ENCODE data around the gene HSF2.

Gene HSF2

GRCh38 chr6:122400121-122400450 is 634 bp downstream of the HSF2 start:
- no peak for DNase-seq

- DNase-seq = no peak
Measured at GRCh38 chr6:122400462-122401089, 1.1 kb downstream of the HSF2 start.

GRCh38 chr6:122401104-122401503 is 1.7 kb downstream of the HSF2 start:
- no peak for DNase-seq

GRCh38 chr6:122404444-122404843 is 5.0 kb downstream of the HSF2 start:
- no peak for DNase-seq

GRCh38 chr6:122405417-122405816 is 6.0 kb downstream of the HSF2 start:
- no peak for DNase-seq

- DNase-seq = no peak
Measured at GRCh38 chr6:122406187-122406586, 6.7 kb downstream of the HSF2 start.

- no peak for DNase-seq
Measured at GRCh38 chr6:122407712-122408111, 8.3 kb downstream of the HSF2 start.

GRCh38 chr6:122408240-122408639 is 8.8 kb downstream of the HSF2 start:
- DNase-seq = no peak

- no peak for DNase-seq
Measured at GRCh38 chr6:122408702-122409458, 9.4 kb downstream of the HSF2 start.

- DNase-seq = no peak
Measured at GRCh38 chr6:122412001-122412400, 12.5 kb downstream of the HSF2 start.

GRCh38 chr6:122416825-122417224 is 17.4 kb downstream of the HSF2 start:
- no peak for DNase-seq

GRCh38 chr6:122422003-122422402 is 22.6 kb downstream of the HSF2 start:
- no peak for DNase-seq

GRCh38 chr6:122422614-122423267 is 23.3 kb downstream of the HSF2 start:
- DNase-seq = no peak

- no peak for DNase-seq
Measured at GRCh38 chr6:122423734-122424133, 24.3 kb downstream of the HSF2 start.

GRCh38 chr6:122426597-122426996 is 27.1 kb downstream of the HSF2 start:
- DNase-seq = no peak

GRCh38 chr6:122428781-122429180 is 29.3 kb downstream of the HSF2 start:
- DNase-seq = no peak

GRCh38 chr6:122429323-122429722 is 29.9 kb downstream of the HSF2 start:
- no peak for DNase-seq

GRCh38 chr6:122431780-122432179 is 32.3 kb downstream of the HSF2 start:
- no peak for DNase-seq

GRCh38 chr6:122432816-122433215 is 33.4 kb downstream of the HSF2 start:
- DNase-seq = no peak

- no peak for DNase-seq
Measured at GRCh38 chr6:122438975-122439374, 39.5 kb downstream of the HSF2 start.

- no peak for DNase-seq
Measured at GRCh38 chr6:122445274-122445673, 45.8 kb downstream of the HSF2 start.

GRCh38 chr6:122449069-122449468 is 49.6 kb downstream of the HSF2 start:
- DNase-seq = no peak

GRCh38 chr6:122452509-122452908 is 53.1 kb downstream of the HSF2 start:
- DNase-seq = no peak

- no peak for DNase-seq
Measured at GRCh38 chr6:122454673-122455072, 55.2 kb downstream of the HSF2 start.
